Camera-type eye (tissue), 1 donor: Measurements from ENCODE around the gene CUEDC1. TPM values are rescaled to one million over a fixed set of nuclear protein-coding genes. Genes with fewer than 3 reads are reported as not detected.

Source experiments
- total RNA-seq: library from RNA; depleted of rRNA; stranded (reverse); fragments of >200 nt; gene quantifications from one replicate; pipeline ENCODE4 v1.2.3, GENCODE V29; 2014

Gene CUEDC1, protein sequence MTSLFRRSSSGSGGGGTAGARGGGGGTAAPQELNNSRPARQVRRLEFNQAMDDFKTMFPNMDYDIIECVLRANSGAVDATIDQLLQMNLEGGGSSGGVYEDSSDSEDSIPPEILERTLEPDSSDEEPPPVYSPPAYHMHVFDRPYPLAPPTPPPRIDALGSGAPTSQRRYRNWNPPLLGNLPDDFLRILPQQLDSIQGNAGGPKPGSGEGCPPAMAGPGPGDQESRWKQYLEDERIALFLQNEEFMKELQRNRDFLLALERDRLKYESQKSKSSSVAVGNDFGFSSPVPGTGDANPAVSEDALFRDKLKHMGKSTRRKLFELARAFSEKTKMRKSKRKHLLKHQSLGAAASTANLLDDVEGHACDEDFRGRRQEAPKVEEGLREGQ
- total RNA-seq = 37.1 TPM

DNA sequence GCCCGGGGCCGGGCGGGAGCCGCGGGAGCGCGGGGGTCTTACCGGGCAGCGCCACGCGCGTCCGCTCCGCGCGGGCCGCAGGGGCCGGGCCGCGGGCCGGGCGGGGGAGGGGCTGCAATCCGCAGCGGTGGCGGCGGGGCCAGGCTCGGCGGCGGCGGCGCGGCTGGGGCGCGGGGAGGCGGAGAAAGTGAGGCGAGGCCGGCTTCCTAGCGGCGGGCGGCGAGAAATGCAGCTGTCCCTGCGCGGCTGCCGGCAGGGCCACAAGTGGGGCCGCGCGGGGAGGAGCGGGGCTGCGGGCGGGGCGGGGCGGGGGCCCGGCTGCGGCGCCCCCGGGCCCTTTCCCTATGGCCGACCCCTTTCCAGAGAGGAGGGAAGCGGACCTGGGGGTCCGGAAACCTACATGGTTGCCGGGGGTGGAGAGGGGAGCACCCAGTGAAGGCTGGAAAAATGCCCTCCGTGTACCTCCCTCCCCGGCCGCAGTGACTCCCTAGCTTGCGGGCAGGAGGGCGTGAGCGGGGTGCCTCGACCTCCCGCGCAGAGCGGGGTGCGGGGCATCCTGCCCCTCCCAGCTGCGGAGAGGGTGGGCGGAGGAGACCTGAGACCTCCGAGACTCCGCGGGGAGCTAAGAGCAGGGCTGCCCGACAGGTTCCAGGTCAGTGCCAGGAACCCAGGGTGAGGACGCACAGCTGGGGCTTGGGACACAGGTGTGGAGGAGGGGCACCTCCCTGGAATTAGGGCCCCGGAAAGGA lies at the start of gene CUEDC1:
CUEDC1 (minus strand) TSS at position 230 of the 749 bp plus-strand sequence. CDS start 69,848 bp downstream, outside the sequence.

GRCh38 chr17:57987581-57988300 lies 32.5 kb upstream of the CUEDC1 start, which contains the start of gene VEZF1:
TSS of gene VEZF1 (minus strand) at chr17:57988254. CDS start at chr17:57988111, 143 bp downstream.

DNA sequence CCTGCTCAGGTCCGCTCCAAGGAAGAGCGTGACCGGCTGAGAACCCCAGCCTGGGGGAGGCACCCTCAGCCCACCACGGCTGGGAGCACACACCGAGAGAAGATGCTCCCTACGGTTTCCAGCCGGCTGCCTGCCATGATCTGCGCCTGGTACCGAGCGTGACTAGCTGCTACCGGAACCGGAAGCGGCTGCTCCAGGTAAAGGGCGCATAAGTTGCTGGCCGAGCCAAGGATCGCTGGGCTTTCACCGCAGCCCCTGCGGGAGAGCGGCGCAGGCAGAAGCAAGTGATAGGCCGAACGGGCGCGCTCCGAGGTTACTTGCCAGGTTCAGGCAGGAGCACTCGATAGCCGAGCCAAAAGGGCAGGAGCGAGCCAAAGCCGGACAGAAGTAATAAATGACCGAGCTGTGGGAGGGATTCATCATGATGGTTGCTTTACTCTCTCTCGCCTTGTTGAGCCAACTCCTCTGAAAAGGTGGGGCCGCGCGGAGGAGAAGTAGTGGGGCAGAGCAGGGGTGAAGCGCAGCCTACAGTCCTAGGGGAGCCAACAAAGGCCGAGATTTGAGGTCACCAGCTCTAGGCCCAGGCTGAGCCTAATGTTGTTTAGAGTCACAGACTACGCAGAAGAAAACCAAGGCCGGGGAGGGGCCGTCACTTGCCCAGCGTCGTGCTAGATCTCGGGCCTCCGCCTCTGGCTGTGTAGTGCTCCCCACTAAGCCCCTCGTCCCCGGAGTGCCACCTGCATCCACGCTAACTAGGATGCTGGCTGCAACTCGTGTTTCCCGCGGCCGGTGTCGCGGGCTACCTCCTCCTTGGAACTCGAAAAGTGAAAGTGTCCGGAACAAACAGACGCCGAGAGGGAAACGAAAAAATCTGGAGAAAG lies 105.1 kb downstream of the CUEDC1 start, which contains the start of gene MRPS23:
MRPS23 (minus strand) TSS at position 171 of the 881 bp plus-strand sequence; CDS start at position 137, 34 bp downstream.

Other genes with a start within 250 kb of the CUEDC1 start
- gene CCDC182, start 210.1 kb downstream of the CUEDC1 start, total RNA-seq = not detected
- gene MRPS23, start 105.4 kb downstream of the CUEDC1 start, total RNA-seq = 21.9 TPM
- gene VEZF1, start 32.8 kb upstream of the CUEDC1 start, total RNA-seq = 150 TPM
- gene SRSF1, start 51.8 kb upstream of the CUEDC1 start, total RNA-seq = 340 TPM
- 31.6 TPM for gene DYNLL2, start 128.0 kb upstream of the CUEDC1 start, total RNA-seq
- not detected for gene OR4D1, start 193.0 kb upstream of the CUEDC1 start, total RNA-seq
- gene OR4D2, start 211.6 kb upstream of the CUEDC1 start, total RNA-seq = not detected
- gene EPX, start 237.3 kb upstream of the CUEDC1 start, total RNA-seq = not detected